HG03135 (cell line): ENCODE measurements around the gene PRPF39.

ENCODE experiments used
- ATAC-seq: cut with Tn5 transposase; IDR thresholded peaks from one replicate; pipeline ENCODE4 v1.9.1; 2021; ENCODE audit warnings: mild to moderate bottlenecking, moderate library complexity; ENCODE audit not compliant: unreplicated experiment

Gene PRPF39, protein sequence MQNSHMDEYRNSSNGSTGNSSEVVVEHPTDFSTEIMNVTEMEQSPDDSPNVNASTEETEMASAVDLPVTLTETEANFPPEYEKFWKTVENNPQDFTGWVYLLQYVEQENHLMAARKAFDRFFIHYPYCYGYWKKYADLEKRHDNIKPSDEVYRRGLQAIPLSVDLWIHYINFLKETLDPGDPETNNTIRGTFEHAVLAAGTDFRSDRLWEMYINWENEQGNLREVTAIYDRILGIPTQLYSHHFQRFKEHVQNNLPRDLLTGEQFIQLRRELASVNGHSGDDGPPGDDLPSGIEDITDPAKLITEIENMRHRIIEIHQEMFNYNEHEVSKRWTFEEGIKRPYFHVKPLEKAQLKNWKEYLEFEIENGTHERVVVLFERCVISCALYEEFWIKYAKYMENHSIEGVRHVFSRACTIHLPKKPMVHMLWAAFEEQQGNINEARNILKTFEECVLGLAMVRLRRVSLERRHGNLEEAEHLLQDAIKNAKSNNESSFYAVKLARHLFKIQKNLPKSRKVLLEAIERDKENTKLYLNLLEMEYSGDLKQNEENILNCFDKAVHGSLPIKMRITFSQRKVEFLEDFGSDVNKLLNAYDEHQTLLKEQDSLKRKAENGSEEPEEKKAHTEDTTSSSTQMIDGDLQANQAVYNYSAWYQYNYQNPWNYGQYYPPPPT

GRCh38 chr14:45083976-45084722 lies at the start of gene PRPF39:
Gene PRPF39 (plus strand): TSS chr14:45084116. CDS start chr14:45095240, 11,124 bp downstream.
- peak; percentile 95 for ATAC-seq

- ATAC-seq, result no peak
These were observed 49.2 kb upstream of the PRPF39 start for GRCh38 chr14:45034730-45035129.

DNA sequence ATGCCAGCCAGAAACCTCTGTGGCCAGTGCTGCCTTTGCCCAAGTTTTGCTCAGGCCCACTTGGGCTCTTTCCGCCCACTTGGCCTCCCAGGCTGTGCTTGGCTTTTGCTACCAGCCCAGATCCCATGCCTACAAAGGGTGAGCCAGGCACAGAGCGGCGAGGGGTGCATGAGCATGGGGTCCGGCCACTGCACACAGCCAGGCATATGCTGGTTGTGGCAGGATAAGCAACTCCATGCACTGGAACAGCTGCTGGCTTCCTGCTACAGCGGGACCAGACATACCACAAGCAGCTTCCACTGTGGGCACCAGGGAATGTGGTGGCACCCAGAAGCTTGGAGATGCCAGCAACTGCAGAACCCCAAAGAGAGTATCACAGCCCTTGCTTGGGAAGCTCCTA lies 45.7 kb upstream of the PRPF39 start:
- no peak for ATAC-seq

- ATAC-seq, result no peak
These were observed 45.1 kb upstream of the PRPF39 start for GRCh38 chr14:45038865-45039264.

DNA sequence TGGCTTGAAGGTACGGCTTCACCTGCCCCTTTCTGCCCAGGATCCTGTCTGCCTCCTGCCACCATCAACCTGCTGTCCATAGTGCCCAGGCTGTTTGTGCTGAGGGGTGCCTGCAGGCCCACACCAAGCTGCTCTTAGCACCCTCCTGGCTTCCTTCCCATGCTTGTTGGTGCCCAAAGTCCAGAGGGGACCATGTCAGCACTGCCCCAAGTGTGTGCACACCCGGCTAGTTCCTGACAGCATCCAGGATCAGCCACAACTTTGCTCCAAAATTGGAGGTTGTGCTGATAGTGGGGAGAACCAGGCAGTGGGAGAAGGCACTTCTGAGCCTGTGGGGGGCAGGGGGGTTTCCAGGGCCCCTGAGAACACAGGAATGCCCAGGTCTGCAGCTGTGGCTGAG lies 44.5 kb upstream of the PRPF39 start:
- ATAC-seq, result no peak

GRCh38 chr14:45041641-45042040 lies 42.3 kb upstream of the PRPF39 start:
- ATAC-seq, result no peak

GRCh38 chr14:45044638-45045037 lies 39.3 kb upstream of the PRPF39 start:
- ATAC-seq, result no peak

DNA sequence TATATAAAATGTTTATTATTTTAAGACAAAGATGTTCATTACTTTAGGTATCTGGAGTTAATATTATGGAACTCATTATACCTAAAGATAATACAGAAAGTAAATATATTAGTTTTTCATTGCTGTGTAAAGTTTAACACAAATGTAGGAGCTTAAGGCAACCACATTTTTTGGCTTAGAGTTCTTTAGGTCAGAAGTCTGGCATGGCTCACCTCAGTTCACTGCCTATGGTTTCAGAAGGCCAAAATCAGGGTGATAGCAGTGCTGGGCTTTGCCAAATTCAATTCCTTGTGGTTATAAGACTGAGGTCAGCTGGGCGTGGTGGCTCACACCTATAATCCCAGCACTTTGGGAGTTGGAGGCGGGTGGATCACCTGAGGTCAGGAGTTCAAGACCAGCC lies 35.5 kb upstream of the PRPF39 start:
- no peak for ATAC-seq

GRCh38 chr14:45051180-45051579 lies 32.7 kb upstream of the PRPF39 start:
- no peak for ATAC-seq

DNA sequence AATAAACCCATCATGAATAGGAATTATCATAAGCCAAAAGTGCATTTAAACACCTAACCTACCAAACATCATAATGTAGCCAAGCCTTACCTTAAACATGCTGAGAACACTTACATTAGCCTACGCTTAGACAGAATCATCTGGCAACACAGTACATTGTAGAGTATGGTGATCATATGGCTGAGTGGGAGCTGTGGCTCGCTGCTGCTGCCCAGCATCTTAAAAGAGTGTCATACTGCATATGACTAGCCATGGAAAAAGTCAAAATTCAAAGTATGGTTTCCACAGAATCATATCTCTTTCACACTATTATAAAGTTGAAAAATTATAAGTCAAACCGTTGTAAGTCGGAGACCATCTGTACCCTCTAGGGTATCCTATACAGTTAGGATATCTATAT lies 32.0 kb upstream of the PRPF39 start:
- no peak for ATAC-seq

GRCh38 chr14:45057349-45057748 lies 26.6 kb upstream of the PRPF39 start:
- no peak for ATAC-seq

DNA sequence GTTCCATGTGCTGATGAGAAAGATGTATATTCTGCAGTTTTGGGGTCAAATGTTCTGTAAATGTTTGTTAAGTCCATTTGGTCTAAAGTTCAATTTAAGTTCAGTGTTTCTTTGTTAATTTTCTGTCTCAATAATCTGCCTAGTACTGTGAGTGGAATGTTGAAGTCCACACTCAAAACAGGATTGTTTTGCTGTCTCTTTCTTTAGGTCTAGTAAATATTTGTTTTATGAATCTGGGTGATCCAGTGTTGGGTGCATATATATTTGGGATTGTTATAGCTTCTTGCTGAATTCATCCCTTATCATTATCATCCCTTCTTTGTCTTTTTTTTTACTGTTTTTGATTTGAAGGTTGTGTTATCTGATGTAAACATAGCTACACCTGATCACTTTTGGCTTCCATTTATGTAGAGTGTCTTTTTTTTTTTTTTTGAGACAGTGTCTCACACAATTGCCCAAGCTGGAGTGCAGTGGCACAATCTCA lies 26.0 kb upstream of the PRPF39 start:
- no peak for ATAC-seq

DNA sequence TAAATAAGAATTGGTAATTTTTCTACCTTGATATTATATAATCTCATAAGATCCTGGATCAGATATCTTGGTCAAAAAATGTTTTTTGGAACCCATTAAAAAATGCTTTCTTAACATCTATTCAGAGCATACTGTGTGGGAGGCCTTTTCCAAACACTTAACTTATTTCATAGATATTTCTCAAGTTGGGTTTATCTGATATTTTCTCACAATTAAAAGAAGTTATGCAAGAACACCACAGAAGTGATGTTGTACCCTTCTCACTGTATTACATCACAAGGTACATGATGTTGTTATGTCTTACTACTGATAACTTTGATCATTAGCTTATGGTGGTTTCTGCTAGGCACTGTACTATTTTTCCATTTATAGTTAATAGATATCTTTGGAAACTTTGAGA lies 23.4 kb upstream of the PRPF39 start:
- no peak for ATAC-seq

- no peak for ATAC-seq
These were observed 18.4 kb upstream of the PRPF39 start for GRCh38 chr14:45065540-45065939.

DNA sequence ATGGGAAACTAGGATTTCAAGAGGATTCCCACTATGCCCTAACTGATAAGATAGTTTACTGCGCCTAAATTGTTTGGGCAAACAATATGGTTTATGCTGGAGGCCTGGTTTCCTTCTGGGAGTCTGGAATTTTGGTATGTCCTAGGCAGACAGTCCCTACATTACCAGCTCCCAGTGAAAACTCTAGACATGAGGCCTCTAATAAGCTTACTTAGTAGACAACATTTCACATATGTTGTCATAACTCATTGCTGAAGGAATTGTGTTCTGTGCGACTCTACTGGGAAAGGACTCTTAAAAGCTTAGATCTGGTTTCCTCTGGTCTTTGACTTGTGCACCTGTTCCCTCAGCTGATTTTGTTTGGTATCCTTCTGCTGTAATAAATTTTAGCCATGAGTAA lies 18.0 kb upstream of the PRPF39 start:
- no peak for ATAC-seq

DNA sequence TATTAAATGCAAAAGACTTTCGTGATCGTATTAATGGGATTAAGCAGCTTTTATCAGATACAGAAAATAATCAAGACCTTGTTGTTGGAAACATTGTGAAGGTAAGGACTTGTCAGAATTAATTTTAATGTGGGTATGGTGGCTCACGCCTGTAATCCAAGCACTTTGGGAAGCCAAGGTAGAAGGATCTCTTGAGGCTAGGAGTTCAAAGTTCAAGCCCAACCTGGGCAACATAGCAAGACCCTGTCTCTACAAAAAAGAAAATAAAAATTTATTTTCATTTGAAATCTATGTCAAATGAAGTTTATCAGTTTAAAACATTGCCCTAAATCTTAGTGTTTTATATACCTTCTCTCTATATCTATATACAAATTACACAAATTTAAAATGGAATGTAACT lies 17.2 kb upstream of the PRPF39 start:
- ATAC-seq, result no peak

- no peak for ATAC-seq
These were observed 15.5 kb upstream of the PRPF39 start for GRCh38 chr14:45068396-45068795.

GRCh38 chr14:45070215-45070614 lies 13.7 kb upstream of the PRPF39 start:
- no peak for ATAC-seq

DNA sequence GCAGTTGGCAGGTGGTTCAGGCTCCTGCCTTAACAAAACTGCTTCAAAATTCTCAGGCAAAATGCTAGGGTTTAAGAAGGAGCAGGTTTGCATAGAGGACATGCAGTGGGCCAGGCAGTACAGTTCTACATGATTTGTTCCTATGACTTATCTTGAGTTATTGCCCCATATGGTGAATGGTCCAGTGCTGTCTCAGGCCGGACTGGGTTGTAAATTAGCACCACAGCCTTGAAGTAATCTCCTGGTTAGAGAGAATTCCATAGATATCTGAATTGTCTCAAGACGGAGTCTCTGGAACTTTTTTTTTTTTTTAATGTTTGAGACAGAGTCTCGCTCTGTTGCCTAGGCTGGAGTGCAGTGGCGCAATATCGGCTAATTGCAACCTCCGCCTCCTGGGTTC lies 11.8 kb upstream of the PRPF39 start:
- ATAC-seq, result no peak

DNA sequence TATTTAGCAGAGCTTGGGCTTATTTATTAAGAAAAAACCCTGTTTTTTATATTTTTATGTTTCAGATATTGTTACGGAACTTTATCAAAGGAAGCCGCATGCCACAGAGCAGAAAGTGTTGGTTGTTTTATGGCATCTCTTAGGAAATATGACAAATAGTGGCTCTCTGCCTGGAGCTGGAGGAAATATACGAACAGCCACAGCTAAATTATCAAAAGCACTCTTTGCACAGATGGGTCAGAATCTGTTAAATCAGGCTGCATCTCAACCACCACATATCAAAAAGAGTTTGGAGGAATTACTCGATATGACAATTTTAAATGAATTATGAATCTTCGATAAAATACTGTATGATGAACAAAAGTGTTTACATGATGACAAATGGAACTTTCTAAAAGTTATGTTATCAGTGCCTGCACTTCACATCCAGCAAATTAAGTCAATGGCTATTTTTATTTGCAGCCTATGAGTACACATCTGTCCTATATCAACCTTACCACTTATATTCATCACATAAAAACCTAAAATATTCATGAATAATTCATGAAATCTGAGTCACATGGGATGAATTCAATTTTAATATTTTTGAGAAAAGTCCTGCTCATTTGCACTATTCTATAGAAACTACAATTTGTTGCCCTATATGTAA lies 10.6 kb upstream of the PRPF39 start:
- ATAC-seq, result no peak

GRCh38 chr14:45078323-45078722 lies 5.6 kb upstream of the PRPF39 start:
- ATAC-seq, result no peak
